GM23248 (cell line): ENCODE data around the gene BICRA.

ENCODE experiments used
- EZH2 ChIP-seq: fragments of 200-600 bp; sonication (generic); IDR thresholded peaks from 2 replicates; pipeline ENCODE4 v1.6.1; 2018; ENCODE audit warnings: antibody characterized with exemption, mild to moderate bottlenecking; ENCODE audit not compliant: insufficient read depth, poor library complexity, severe bottlenecking
- EZH2phosphoT487 ChIP-seq: fragments of 200-600 bp; sonication (generic); IDR thresholded peaks from 2 replicates; pipeline ENCODE4 v1.6.1; 2018; ENCODE audit warnings: antibody characterized with exemption, moderate library complexity, mild to moderate bottlenecking, low read depth; ENCODE audit not compliant: insufficient read depth

DNA sequence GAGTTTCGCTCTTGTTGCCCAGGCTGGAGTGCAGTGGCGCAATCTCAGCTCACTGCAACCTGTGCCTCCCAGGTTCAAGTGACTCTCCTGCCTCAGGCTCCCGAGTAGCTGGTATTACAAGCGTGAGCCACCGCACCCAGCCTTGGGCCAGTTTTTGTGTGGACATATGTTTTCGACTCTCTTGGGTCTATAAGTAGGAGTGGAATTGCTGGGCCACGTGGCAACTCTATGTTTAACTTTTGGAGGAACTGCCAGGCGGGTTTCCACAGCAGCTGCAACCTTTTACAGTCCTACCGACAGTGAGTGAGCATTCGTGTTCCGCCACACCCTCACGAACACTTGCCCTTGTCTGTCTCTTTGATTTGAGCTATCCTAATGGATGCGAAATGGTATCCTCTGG is 44.9 kb downstream of the BICRA start:
- TF ChIP-seq EZH2 = no peak
- TF ChIP-seq EZH2phosphoT487 = no peak
